ENCODE data around the gene MACROD2.

GRCh38 chr20:14777591-14777990 lies 782.3 kb downstream of the MACROD2 start:
- no peak for TF ChIP-seq SIN3A (IDR thresholded peaks at IDR 0.05; ENCODE audit: borderline replicate concordance, insufficient read depth, low read length)
- TF ChIP-seq REST (IDR thresholded peaks at IDR 0.05; ENCODE audit: insufficient read depth in 1 of 2, low read depth in 2 of 2, low read length in 2 of 2), result no peak
- TF ChIP-seq POLR2AphosphoS5 (IDR thresholded peaks at IDR 0.05; ENCODE audit: low read depth, low read length), result no peak
- no peak for TF ChIP-seq TAF1 (IDR thresholded peaks at IDR 0.05; ENCODE audit: borderline replicate concordance, insufficient read depth, low read length)
